Sciatic nerve (tissue), 2 donors: ENCODE results near the gene ALG1L2. TPM values are rescaled to one million over a fixed set of nuclear protein-coding genes. Genes with fewer than 3 reads are reported as not detected.
"Not testable (repeated sequence)": the region's sequence is repeated elsewhere in the genome, so short reads cannot be mapped to it uniquely, and the experiment has no call there.

ENCODE experiments used
- ATAC-seq: fragments of 200-7000 bp; cut with Tn5 transposase; one replicate; pipeline ENCODE4 v1.9.1; 2020; ENCODE audit warnings: mild to moderate bottlenecking, moderate library complexity
- DNase-seq: peaks from one replicate; pipeline ENCODE4 v3.0.0-alpha.2; 2020; ENCODE audit warnings: low spot score
- intact Hi-C: fragments of 100-400 bp; cut with DNase I; formaldehyde crosslinking; loops from one replicate; pipeline ENCODE4 v1.14.2; 2022
- total RNA-seq: library from RNA; stranded (reverse); fragmentation: NEBNext Ultra II Directional; extraction: Animal tissue kit (Norgen Biotek cat#: 25700); gene quantifications from one replicate; pipeline ENCODE4 v1.2.1, GENCODE V29; 2021
- donor health status: DM: no; HTN: no; CAD: no.
- donor health status: DM: no; HTN: no; CAD: no.

The ALG1L2 gene, protein sequence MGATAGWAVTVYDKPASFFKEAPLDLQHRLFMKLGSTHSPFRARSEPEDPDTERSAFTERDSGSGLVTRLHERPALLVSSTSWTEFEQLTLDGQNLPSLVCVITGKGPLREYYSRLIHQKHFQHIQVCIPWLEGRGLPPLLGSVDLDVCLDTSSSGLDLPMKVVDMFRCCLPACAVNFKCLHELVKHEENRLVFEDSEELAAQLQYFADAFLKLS
- total RNA-seq, result 1.1 TPM

GRCh38 chr3:130081351-130081881 lies at the start of gene ALG1L2:
Gene ALG1L2 (plus strand): TSS chr3:130081831. CDS start chr3:130082017, 186 bp downstream.
- DNase-seq (no peak), ATAC-seq (no peak)
- intact Hi-C loops, result no loop called here

- intact Hi-C loops, DNase-seq, ATAC-seq: not testable (repeated sequence)
Measured at GRCh38 chr3:130037126-130037815, 44.4 kb upstream of the ALG1L2 start.

DNA sequence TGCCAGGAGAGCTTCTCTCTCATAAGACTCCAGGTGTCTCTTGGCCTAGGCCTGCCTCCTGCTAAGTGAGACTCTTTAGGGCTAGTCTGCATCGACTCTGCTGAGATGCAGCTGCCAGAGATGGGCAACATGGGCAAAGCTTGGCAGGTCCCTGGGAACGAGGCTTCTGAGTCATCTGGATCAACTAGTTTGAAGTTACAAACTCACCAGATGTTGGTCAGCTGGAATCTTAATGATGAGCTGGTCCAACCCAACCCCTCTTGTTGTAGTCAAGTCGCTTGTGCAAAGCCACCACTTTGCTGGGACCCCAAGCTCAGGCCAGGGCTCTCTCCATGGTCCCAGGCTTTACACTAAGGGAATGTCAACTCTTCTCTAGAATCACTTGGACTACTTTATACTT lies 38.9 kb upstream of the ALG1L2 start:
- DNase-seq, intact Hi-C loops, ATAC-seq: not testable (repeated sequence)

- ATAC-seq, intact Hi-C loops, DNase-seq: not testable (repeated sequence)
Measured at GRCh38 chr3:130043658-130044057, 38.0 kb upstream of the ALG1L2 start.

DNA sequence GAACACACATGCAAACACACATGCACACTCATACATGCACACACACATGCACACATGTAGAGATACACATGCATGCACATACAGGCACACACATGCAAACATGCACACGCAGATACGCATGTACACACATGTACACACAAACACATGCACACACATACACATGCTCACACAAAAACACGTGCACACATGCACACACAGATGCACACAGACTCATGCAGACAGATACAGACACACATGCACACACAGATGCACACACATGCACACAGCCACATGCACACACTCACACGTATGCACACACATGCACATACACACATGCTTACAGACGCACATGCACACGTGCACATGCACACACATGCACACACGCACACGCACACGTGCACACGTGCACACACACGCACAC lies 37.3 kb upstream of the ALG1L2 start:
- DNase-seq, result no peak
- no peak for ATAC-seq
- intact Hi-C loops, result no loop called here

DNA sequence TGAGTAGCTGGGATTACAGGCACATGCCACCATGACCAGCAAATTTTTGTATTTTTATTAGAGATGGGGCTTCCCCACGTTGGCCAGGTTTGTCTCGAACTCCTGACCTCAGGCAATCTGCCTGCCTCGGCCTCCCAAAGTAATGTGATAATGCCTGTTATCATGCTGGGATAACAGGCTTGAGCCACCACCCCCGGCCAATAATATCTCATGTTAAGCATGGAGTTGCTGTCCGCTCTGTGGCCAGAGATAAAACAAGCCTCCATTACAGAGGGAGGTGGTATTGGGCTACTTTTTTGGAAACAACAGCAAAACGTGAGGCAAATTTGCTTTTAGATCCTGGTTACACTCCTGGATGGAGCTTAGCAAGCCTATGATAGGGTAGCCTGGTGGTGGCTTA lies 32.9 kb upstream of the ALG1L2 start:
- ATAC-seq (no peak), DNase-seq (no peak)
- intact Hi-C loops, result no loop called here

GRCh38 chr3:130052366-130052765 lies 29.3 kb upstream of the ALG1L2 start:
- DNase-seq, ATAC-seq, intact Hi-C loops: not testable (repeated sequence)

GRCh38 chr3:130052965-130053364 lies 28.7 kb upstream of the ALG1L2 start:
- intact Hi-C loops, ATAC-seq: not testable (repeated sequence)

GRCh38 chr3:130057536-130058266 lies 23.9 kb upstream of the ALG1L2 start:
- intact Hi-C loops, ATAC-seq, DNase-seq: not testable (repeated sequence)

More at GRCh38 chr3:130052965-130053364, 28.7 kb upstream of the ALG1L2 start:
- DNase-seq, result not testable (repeated sequence)

DNA sequence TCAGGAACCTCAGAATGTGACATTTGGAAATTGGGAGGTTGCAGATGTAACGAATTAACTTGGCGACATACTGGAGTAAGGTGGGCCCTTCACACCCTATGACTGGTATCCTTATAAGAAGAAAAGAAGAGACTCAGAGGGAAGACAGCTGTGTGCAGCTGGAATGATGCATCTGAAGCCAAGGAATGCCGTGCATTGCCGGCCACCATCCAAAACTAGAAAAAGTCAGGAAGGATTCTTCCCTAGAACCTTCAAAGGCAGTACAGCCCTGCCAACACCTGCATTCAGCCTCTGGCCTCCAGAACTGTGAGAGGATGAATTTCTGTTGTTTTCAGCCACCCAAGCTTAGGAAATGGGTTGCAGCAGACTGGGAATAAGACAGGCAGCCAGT lies 23.4 kb upstream of the ALG1L2 start:
- not testable (repeated sequence) for DNase-seq, ATAC-seq

DNA sequence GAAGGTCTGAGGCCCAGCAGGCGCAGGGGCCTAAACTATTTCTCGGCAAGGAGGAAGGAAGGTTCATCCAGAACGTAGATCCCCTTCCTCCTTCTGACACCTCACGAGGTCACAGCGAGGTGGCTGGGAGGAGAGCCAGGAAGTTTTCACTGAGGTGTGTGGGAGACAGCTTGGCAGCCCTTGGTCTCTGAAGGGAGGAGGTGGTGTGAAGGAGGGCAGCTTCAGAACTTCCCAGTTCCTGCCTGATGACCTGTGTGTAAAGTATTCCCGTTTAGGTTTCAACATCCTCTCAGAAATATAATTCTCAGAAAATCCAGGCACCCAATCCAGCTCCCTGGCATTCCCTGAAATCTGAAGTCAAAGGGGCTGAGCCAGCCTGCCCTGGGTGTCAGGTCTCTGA lies 22.9 kb upstream of the ALG1L2 start:
- ATAC-seq, DNase-seq, intact Hi-C loops: not testable (repeated sequence)

More for the DNA sequence above, 23.4 kb upstream of the ALG1L2 start:
- intact Hi-C loops, result not testable (repeated sequence)

DNA sequence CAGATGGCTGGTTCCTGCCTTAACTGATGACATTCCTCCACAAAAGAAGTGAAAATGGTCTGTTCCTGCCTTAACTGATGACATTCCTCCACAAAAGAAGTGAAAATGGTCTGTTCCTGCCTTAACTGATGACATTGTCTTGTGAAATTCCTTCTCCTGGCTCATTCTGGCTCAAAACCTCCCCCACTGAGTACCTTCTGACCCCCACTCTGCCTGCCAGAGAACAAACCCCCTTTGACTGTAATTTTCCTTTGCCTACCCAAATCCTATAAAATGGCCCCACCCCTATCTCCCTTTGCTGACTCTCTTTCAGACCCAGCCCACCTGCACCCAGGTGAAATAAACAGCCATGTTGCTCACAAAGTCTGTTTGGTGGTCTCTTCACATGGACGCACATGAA lies 22.5 kb upstream of the ALG1L2 start:
- intact Hi-C loops, ATAC-seq, DNase-seq: not testable (repeated sequence)

- intact Hi-C loops, result no loop called here
- DNase-seq (no peak), ATAC-seq (no peak)
Measured at GRCh38 chr3:130073582-130073981, 8.0 kb upstream of the ALG1L2 start.

GRCh38 chr3:130077636-130078035 lies 4.0 kb upstream of the ALG1L2 start:
- ATAC-seq (no peak), DNase-seq (no peak)
- intact Hi-C loops, result no loop called here

GRCh38 chr3:130083363-130084090 lies 1.9 kb downstream of the ALG1L2 start:
- DNase-seq, intact Hi-C loops, ATAC-seq: not testable (repeated sequence)

DNA sequence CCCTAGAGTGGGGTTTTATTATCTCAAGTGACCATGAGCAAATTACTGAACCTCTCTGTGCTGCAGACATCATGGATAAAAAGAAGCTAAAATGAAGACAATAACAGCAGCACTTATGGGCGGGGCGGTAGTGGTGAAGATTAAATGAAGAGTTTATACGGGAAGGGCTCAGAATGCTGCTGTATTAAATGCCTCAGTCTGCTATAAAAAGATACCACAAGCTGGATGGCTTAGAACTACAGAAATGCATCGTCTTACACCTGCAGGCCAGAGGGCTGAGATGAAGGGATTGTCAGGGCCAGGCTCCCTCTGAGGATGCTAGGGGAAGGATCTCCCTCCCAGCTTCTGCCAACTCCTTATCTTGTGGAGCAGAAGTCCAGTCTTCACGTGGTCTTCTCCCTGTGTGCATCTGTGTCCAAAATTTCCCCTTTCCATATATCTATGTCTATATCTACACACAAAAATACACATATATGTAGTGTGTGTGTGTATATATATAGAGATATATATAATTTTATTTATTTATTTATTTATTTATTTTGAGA lies 2.9 kb downstream of the ALG1L2 start:
- ATAC-seq (no peak), DNase-seq (no peak)
- intact Hi-C loops, result no loop called here

DNA sequence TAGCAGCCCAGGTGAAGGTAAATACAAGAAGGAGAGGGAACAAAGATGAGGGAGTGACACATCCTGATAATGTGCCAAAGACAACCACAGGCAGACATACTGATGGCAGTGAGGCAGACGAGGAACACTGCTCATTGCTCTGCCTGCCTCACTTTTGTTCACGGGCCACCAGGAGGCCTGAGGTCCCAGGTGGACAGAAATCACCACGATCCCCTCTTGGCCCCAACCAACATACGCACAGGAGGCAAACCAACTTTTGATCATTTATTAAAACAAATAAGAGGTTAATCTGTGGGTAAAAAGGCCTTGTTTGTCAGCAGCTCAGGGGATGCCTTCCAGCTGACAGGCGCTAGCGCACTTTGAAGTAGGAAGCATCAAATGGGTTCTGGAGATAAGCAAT lies 4.2 kb downstream of the ALG1L2 start:
- intact Hi-C loops, result no loop called here
- ATAC-seq (no peak), DNase-seq (no peak)

- intact Hi-C loops, ATAC-seq, DNase-seq: not testable (repeated sequence)
Measured at GRCh38 chr3:130086628-130087027, 5.0 kb downstream of the ALG1L2 start.
